Measurements from ENCODE around the gene KATNB1.
"Not testable (repeated sequence)": the region's sequence is repeated elsewhere in the genome, so short reads cannot be mapped to it uniquely, and the experiment has no call there.

Gene KATNB1

GRCh38 chr16:57746316-57746715 lies 10.7 kb downstream of the KATNB1 start:
- DNase-seq, result not testable (repeated sequence)

DNA sequence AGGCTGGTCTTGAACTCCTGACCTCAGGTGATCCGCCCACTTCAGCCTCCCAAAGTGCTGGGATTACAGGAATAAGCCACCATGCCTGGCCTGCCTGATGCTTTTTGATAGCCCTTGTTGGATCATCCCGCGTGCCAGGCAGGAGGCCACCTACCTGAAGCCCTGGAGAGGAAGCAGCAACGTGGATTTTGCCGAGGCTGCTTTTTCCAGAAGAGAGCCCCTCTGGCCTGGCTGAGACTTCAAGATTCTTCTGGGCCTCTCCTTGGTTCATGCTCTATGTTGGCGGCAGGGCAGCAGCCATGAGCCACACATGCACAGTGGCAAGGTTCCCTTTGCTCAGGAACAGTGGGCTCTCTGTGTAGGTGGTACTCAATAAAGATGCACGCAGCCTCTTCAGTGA lies 11.5 kb downstream of the KATNB1 start:
- DNase-seq, result no peak

DNA sequence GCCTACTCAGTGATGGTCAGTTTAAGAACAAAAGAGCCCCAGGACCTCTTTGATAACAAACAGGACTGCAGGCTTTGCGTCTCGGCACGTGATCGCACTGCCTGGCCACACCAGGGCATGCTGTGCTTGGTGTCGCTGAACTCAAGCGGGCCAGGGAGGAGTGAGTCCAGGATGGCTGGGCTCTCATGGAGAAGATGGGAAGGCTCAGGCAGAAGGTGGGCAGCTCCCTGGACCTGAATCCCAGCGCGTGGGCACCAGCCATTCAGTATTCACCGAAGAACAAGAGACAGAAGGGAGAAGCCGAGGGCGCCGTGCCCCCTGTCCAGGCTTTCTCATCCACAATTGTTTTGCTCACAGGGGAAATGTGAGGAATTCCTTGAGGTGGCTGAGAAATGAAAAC lies 11.9 kb downstream of the KATNB1 start:
- DNase-seq, result no peak

GRCh38 chr16:57747996-57748395 lies 12.4 kb downstream of the KATNB1 start:
- no peak for DNase-seq

DNA sequence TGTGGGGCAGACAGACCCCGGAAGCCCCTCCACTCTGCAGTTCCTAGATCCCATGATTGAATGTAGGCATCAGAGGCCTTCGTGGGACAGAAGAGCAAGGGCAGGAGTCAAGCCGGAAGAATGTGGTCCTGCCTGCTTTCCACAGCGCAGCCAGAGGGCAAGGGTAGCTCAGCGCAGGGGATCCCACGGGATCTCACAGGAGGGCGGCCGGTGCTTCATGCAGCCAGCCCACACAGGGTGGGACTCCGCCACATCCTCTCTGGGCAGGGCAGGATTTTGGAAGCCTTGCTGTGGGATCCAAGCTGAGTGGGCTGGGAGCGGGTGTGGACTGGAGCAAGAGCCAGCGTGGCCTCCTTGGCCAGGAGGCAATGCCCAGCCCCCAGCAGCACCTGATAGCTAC lies 13.0 kb downstream of the KATNB1 start:
- no peak for DNase-seq

DNA sequence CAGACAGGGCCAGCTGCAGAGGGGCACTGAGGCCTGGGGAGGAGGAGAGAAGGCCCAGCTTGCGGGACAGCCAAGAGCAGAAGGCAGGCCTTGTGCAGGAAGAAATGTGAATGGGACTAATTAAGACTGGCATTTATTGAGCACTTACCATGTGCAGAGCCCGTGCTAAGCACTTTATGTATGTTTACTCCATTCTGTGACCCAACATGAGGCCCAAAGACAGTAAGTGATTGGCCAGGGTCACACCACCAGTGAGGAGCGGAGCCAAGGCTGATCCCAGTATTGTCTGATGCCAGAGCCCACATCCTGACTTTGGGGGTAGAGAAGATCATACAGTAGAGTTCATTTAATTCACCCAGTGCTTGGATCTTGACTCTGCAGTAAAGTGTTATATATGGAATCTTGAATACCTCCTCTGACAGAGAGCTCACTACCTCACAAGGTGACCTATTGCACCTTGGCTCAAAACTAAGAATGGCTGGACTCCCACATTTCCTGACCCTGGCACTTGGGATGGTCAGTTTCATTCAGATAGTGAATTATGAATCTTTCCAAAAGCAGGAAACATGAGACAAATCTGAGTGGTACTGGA lies 13.6 kb downstream of the KATNB1 start:
- DNase-seq, result no peak

GRCh38 chr16:57749856-57750452 lies 14.4 kb downstream of the KATNB1 start:
- no peak for DNase-seq

GRCh38 chr16:57750796-57751538 lies 15.4 kb downstream of the KATNB1 start:
- DNase-seq, result no peak

GRCh38 chr16:57751539-57752202 lies 16.1 kb downstream of the KATNB1 start:
- no peak for DNase-seq

GRCh38 chr16:57752203-57752580 lies 16.6 kb downstream of the KATNB1 start:
- no peak for DNase-seq

DNA sequence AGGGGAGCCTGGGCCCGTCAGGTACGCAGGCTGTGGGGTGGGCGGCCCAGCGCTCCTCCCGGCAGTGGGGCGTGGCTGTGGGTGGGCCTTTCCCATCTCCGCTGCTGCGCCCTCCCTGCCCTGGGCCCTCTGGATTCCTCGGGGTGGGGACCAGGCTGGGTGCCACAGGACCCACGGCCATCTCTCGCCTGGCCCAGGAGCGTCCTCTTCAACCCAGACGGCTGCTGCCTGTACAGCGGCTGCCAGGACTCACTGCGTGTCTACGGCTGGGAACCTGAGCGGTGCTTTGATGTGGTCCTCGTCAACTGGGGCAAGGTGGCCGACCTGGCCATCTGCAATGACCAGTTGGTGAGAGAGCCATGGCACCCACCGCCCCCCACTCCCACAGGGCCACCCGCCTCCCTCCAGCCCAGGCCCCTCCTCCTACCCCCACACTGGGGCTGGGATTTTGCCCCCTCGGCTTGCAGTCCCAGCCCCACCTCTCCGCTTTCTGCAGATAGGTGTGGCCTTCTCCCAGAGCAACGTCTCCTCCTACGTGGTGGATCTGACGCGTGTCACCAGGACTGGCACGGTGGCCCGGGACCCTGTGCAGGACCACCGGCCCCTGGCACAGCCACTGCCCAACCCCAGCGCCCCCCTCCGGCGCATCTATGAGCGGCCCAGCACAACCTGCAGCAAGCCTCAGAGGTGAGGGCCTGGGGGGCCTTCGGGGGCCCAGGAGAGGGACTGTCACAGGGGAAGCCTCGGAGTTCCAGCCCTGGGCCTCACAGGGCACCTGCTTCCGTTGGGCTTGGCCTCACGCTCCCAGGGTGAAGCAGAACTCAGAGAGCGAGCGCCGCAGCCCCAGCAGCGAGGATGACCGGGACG lies 17.2 kb downstream of the KATNB1 start:
- no peak for DNase-seq

DNA sequence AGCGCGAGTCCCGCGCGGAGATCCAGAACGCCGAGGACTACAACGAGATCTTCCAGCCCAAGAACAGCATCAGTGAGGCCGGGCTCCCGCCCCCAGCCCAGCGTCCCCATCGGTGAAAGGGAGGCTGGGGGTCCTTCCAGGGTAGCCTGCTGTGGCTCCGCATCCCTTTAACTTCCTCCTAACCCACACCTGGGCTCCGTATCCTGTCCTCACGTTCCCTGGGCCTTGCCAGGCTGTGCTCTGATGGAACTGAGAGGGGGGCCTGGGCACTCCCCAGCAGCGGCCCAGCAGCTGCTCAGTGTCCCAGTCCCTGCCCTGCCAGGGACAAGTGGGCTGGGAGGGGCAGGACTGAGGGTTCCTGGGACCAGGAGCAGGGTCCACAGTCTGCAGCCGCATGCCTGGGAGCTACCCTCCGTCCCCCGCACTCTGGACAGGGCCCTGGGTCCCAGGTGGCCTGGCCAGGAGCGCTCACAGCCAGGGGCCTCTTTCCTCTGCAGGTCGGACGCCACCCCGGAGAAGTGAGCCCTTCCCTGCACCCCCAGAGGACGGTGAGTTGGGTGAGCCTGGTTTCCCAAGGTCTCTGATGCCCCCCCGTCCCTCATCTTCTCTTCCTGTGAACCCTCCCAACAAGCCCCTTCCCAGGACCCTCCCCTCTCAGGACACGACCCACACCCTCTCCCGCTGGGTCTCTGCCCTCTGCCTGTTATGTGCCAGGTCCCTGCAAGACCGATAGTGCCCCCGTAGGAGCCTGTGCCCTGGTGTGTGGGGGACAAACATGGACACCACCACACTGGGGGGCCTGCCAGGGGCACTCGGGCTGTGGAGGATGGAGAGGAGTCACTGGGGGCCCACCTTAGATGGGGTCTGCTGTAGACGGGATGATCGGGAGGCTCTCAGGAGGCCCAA lies 18.1 kb downstream of the KATNB1 start:
- DNase-seq, result no peak

DNA sequence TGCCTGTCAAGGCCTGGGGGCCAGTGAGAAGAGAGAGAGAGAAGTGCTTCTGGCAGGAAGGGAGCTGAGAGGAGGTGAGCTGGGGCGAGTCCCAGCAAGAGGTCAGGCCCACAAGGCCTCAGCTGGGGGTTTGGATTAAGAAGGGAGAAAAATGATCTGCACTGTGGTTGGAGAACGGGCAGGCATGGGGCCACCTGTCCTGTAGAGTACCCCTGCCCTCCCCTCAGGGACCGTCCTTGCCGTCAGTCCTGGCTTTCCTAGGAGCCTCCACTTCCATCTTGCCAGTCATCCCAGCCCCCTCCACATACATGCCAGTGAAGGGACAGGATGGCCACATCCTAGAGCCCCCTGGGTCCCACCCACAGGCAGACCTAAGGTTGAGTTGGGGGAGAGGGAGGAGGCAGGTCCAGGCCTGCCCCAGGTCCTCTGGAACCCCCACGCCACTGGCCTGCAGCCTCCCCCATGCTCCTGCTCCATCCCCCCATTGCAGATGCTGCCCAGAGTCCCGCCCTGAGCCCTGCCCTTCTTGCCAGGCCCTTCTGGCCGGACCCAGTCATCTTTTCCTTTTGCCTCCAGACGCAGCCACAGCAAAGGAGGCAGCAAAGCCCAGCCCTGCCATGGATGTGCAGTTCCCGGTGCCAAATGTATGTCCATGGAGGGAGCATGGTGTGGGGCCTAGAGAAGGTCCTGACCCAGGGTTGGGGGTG lies 18.9 kb downstream of the KATNB1 start:
- no peak for DNase-seq

DNA sequence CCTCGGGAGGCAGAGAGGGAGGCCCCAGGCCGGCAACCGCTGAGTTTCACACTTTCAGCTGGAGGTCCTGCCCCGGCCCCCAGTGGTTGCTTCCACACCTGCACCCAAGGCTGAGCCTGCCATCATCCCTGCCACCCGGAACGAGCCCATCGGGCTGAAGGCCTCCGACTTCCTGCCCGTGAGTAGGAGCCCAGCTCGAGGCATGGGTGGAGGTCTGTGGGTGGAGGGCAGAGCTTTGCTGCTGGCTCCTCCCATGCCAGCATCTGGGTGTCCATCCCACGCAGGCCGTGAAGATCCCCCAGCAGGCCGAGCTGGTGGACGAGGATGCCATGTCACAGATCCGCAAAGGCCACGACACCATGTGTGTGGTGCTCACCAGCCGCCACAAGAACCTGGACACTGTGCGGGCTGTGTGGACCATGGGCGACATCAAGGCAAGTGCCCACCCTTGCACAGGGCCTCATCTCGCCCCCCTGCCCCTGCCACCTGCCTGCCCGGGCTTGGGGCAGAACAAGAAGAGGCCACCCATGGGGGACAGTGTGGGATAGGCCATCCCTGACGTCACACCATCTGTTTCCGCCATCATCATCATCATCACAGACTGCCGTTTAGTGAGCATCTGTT lies 19.6 kb downstream of the KATNB1 start:
- no peak for DNase-seq

- DNase-seq, result no peak
Observed at GRCh38 chr16:57755726-57756423, 20.3 kb downstream of the KATNB1 start.

DNA sequence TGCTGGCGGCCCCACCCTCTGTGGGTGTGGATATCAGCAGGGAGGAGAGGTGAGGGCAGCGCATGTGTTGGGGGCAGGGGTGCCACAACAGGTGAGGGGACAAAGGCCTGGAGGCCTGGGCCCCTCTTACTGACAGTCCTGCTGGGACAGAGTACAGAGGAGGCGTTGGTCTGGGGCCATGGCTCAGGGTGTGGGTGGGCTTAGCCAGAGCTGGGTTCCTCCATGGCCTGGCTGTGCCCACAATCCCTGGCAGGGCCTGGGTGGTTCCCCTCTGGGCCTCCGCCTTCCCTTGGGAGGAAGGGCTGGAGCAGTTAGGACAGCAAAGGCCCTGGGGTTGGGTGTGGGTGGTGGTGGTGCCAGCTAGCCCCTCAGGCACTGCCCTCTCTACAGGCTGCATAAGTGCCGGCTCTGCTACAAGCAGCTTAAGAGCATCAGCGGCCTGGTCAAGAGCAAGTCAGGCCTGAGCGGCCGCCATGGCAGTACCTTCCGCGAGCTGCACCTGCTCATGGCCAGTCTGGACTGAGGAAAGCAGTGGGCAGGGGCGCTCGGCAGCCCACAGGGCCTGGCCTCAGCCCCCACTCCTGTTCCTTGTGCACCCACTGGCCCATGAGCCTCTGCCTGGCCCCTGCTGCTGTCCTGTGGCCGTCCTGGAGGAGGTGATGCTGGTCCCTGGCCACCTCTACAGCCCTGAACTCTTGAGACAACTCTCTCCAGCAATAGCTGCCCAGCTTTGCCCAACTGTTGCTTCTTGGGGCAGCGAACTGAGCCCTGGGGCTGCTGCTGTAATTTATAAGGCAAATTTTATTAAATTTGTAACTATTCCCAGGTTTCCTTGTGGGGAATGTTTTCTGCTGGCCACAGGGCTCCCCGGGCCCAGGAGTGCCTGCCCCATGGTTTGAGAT lies 21.1 kb downstream of the KATNB1 start:
- no peak for DNase-seq

DNA sequence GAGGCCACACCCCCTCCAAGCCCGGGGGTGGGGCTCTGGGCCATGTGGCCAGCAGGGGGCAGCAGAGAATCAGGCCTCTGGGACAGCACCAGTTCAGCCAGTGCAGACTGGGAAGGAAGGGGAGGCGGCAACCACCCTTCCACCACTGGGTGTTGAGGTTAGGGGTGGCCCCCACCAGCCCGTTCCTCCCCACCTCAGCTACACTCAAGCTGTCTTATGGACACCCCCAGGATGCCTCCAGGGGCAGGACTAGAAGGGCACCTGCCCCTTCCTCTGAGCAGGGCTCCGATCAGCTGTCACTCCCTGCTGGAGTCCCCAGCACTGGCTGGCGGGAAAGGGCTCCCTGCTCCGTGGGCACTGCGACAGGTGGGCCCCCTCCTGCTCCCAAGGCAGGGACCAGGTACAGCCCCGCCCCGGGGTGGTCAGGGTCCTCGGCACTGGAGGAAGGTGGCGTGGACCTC lies 21.8 kb downstream of the KATNB1 start:
- no peak for DNase-seq

GRCh38 chr16:57757883-57758282 lies 22.3 kb downstream of the KATNB1 start:
- DNase-seq, result no peak
